ENCODE measurements around the gene B3GNT8.
"Not testable (repeated sequence)": the region's sequence is repeated elsewhere in the genome, so short reads cannot be mapped to it uniquely, and the experiment has no call there.

Gene B3GNT8

GRCh38 chr19:41426952-41427646, at the start of gene B3GNT8:
Gene B3GNT8 (minus strand): TSS chr19:41427374. CDS start chr19:41426778, 596 bp downstream.
- DNase-seq (ENCODE audit: low read depth in 2 of 2), result no peak

GRCh38 chr19:41476583-41476982, 49.4 kb upstream of the B3GNT8 start:
- DNase-seq (ENCODE audit: low read depth in 2 of 2), result no peak

GRCh38 chr19:41463257-41464256, 36.4 kb upstream of the B3GNT8 start:
- DNase-seq (ENCODE audit: low read depth in 2 of 2), result not testable (repeated sequence)

GRCh38 chr19:41462497-41462896, 35.3 kb upstream of the B3GNT8 start:
- DNase-seq (ENCODE audit: low read depth in 2 of 2), result no peak

- DNase-seq (ENCODE audit: low read depth in 2 of 2), result no peak
Measured at GRCh38 chr19:41457241-41457640, 30.1 kb upstream of the B3GNT8 start.

- no peak for DNase-seq (ENCODE audit: low read depth in 2 of 2)
Measured at GRCh38 chr19:41456342-41456918, 29.3 kb upstream of the B3GNT8 start.

- DNase-seq (ENCODE audit: low read depth in 2 of 2), result no peak
Measured at GRCh38 chr19:41455936-41456335, 28.8 kb upstream of the B3GNT8 start.

GRCh38 chr19:41452584-41453275, 25.6 kb upstream of the B3GNT8 start:
- no peak for DNase-seq (ENCODE audit: low read depth in 2 of 2)

GRCh38 chr19:41449865-41450178, 22.6 kb upstream of the B3GNT8 start:
- DNase-seq (ENCODE audit: low read depth in 2 of 2), result no peak

- DNase-seq (ENCODE audit: low read depth in 2 of 2), result peak; percentile 39 to 42
Measured at GRCh38 chr19:41449079-41449864, 22.1 kb upstream of the B3GNT8 start.

- no peak for DNase-seq (ENCODE audit: low read depth in 2 of 2)
Measured at GRCh38 chr19:41447732-41448332, 20.7 kb upstream of the B3GNT8 start.

- no peak for DNase-seq (ENCODE audit: low read depth in 2 of 2)
Measured at GRCh38 chr19:41445575-41445974, 18.4 kb upstream of the B3GNT8 start.

- DNase-seq (ENCODE audit: low read depth in 2 of 2), result no peak
Measured at GRCh38 chr19:41443813-41444455, 16.8 kb upstream of the B3GNT8 start.

GRCh38 chr19:41442473-41443355, 15.5 kb upstream of the B3GNT8 start, which contains the start of gene ERICH4:
Gene ERICH4 (plus strand): TSS chr19:41443156. CDS start chr19:41443170, 14 bp downstream.
- no peak for DNase-seq (ENCODE audit: low read depth in 2 of 2)

GRCh38 chr19:41441321-41441945, 14.3 kb upstream of the B3GNT8 start:
- no peak for DNase-seq (ENCODE audit: low read depth in 2 of 2)

GRCh38 chr19:41439441-41440222, 12.5 kb upstream of the B3GNT8 start, which contains the start of gene DMAC2:
Gene DMAC2 (minus strand): TSS chr19:41439912. CDS start chr19:41439899, 13 bp downstream.
- peak; percentile 84 to 94 for DNase-seq (ENCODE audit: low read depth in 2 of 2)

GRCh38 chr19:41437944-41438574, 10.9 kb upstream of the B3GNT8 start:
- no peak for DNase-seq (ENCODE audit: low read depth in 2 of 2)

Measured in stimulated activated CD8-positive, alpha-beta memory T cell treated with anti-CD3 and anti-CD28 coated beads, Interleukin-15, amount 100 ng/mL, for 4 hours (primary cell).